OCI-LY1 (cell line): ENCODE results near the gene C19orf44.
A peak's percentile ranks its signal among the peaks of the same experiment; 100 is the strongest.

Experiments
- H2AFZ ChIP-seq: fragments of 200-600 bp; sonication (generic), shearing (Covaris generic); 2 replicates; pipeline ENCODE4 v1.6.0; 2014; ENCODE audit warnings: antibody characterized with exemption, mild to moderate bottlenecking, low read length
- H3F3A ChIP-seq: fragments of 200-600 bp; sonication (generic), shearing (Covaris generic); 2 replicates; pipeline ENCODE4 v1.6.0; 2014; ENCODE audit warnings: mild to moderate bottlenecking, antibody characterized with exemption, low read length, moderate library complexity; ENCODE audit not compliant: insufficient read depth
- H3K27ac ChIP-seq: fragments of 200-600 bp; sonication (generic); 2 replicates; pipeline ENCODE4 v1.5.1; 2014; ENCODE audit warnings: low read length, mixed run types, mild to moderate bottlenecking, low read depth; ENCODE audit not compliant: poor library complexity, severe bottlenecking
- H3K27me3 ChIP-seq: fragments of 200-600 bp; sonication (generic); 2 replicates; pipeline ENCODE4 v1.6.0; 2014; ENCODE audit warnings: antibody characterized with exemption, mild to moderate bottlenecking, low read length, moderate library complexity; ENCODE audit not compliant: insufficient read depth
- H3K36me3 ChIP-seq: fragments of 200-600 bp; sonication (generic); 2 replicates; pipeline ENCODE4 v1.6.1; 2014; ENCODE audit warnings: mild to moderate bottlenecking, antibody characterized with exemption, low read length, moderate library complexity, mixed read lengths; ENCODE audit not compliant: insufficient read depth
- H3K4me1 ChIP-seq: fragments of 200-600 bp; sonication (generic); 2 replicates; pipeline ENCODE4 v1.5.1; 2014; ENCODE audit warnings: mild to moderate bottlenecking, low read length, moderate library complexity; ENCODE audit not compliant: insufficient read depth, severe bottlenecking
- H3K4me2 ChIP-seq: fragments of 200-600 bp; sonication (generic), shearing (Covaris generic); 2 replicates; pipeline ENCODE4 v1.6.1; 2014; ENCODE audit warnings: low read length
- H3K4me3 ChIP-seq: fragments of 200-600 bp; sonication (generic); 2 replicates; pipeline ENCODE4 v1.5.1; 2014; ENCODE audit warnings: low read length, low read depth, mild to moderate bottlenecking, mixed read lengths; ENCODE audit not compliant: poor library complexity, severe bottlenecking
- H3K79me2 ChIP-seq: fragments of 200-600 bp; shearing (Covaris generic); 2 replicates; pipeline ENCODE4 v1.6.1; 2016; ENCODE audit warnings: mixed run types, low read length, mixed read lengths; ENCODE audit not compliant: insufficient read depth
- H3K9ac ChIP-seq: fragments of 200-600 bp; sonication (generic), shearing (Covaris generic); 2 replicates; pipeline ENCODE4 v1.6.1; 2014; ENCODE audit warnings: mild to moderate bottlenecking, low read length, mixed read lengths
- H3K9me2 ChIP-seq: fragments of 200-600 bp; sonication (generic), shearing (Covaris generic); 2 replicates; pipeline ENCODE4 v1.6.1; 2014; ENCODE audit warnings: low read depth, mild to moderate bottlenecking, low read length, mixed read lengths
- H3K9me3 ChIP-seq: fragments of 200-600 bp; shearing (Covaris generic); 2 replicates; pipeline ENCODE4 v1.6.1; 2014; ENCODE audit warnings: low read length, mixed read lengths
- H4K20me1 ChIP-seq: fragments of 200-600 bp; sonication (generic), shearing (Covaris generic); 2 replicates; pipeline ENCODE4 v1.6.0; 2016; ENCODE audit warnings: mild to moderate bottlenecking, low read length; ENCODE audit not compliant: insufficient read depth
- CTCF ChIP-seq: fragments of 200-600 bp; sonication (generic), shearing (Covaris generic); IDR thresholded peaks from 2 replicates; pipeline ENCODE4 v1.5.1; 2017; ENCODE audit warnings: mild to moderate bottlenecking, antibody characterized with exemption, low read length, moderate library complexity, mixed read lengths
- EZH2 ChIP-seq: fragments of 200-600 bp; sonication (generic), shearing (Covaris generic); IDR thresholded peaks from 2 replicates; pipeline ENCODE4 v1.8.0; 2017; ENCODE audit warnings: borderline replicate concordance, mixed run types, mild to moderate bottlenecking, antibody characterized with exemption, low read length, moderate library complexity, mixed read lengths

Gene C19orf44

GRCh38 chr19:16540948-16541347 is 44.8 kb downstream of the C19orf44 start:
- no peak overlapping the region for H3K27ac ChIP-seq
- H3K36me3 ChIP-seq = peaks cover 50% of the 10 kb centered on the region
- H3K4me3 ChIP-seq = peak overlapping the region; percentile 98

GRCh38 chr19:16541526-16542044 is 45.4 kb downstream of the C19orf44 start:
- H3K4me2 ChIP-seq = peak overlapping the region; percentile 99
- H3K4me1 ChIP-seq = peaks cover 37% of the 10 kb centered on the region
- peak overlapping the region; percentile 98 for H3K9ac ChIP-seq
- H3K27ac ChIP-seq = peak overlapping the region; percentile 11
- no peaks in the 10 kb centered on the region for H4K20me1 ChIP-seq
- peak overlapping the region; percentile 98 for H3K4me3 ChIP-seq
- TF ChIP-seq EZH2 (no peak), CTCF (no peak)
- H2AFZ ChIP-seq = no peak overlapping the region
- 0 out of 2 replicates have a peak, but pooled peaks cover 6% of the 10 kb centered on the region for H3F3A ChIP-seq
- H3K27me3 ChIP-seq = no peaks in the 10 kb centered on the region
- H3K79me2 ChIP-seq = peaks cover 63% of the 10 kb centered on the region
- H3K36me3 ChIP-seq = peaks cover 43% of the 10 kb centered on the region
- no peaks in the 10 kb centered on the region for H3K9me3 ChIP-seq
- no peaks in the 10 kb centered on the region for H3K9me2 ChIP-seq

More at GRCh38 chr19:16540948-16541347, 44.8 kb downstream of the C19orf44 start:
- H3K79me2 ChIP-seq = peaks cover 68% of the 10 kb centered on the region
- peaks cover 37% of the 10 kb centered on the region for H3K4me1 ChIP-seq
- no peaks in the 10 kb centered on the region for H3K27me3 ChIP-seq
- 0 out of 2 replicates have a peak, but pooled peaks cover 6% of the 10 kb centered on the region for H3F3A ChIP-seq
- no peaks in the 10 kb centered on the region for H3K9me2 ChIP-seq
- TF ChIP-seq CTCF = no peak
- no peak for TF ChIP-seq EZH2
- H3K9me3 ChIP-seq = no peaks in the 10 kb centered on the region
- H3K9ac ChIP-seq = peak overlapping the region; percentile 98
- H2AFZ ChIP-seq = no peak overlapping the region
- H3K4me2 ChIP-seq = peak overlapping the region; percentile 99
- H4K20me1 ChIP-seq = no peaks in the 10 kb centered on the region

GRCh38 chr19:16542045-16542909 is 46.1 kb downstream of the C19orf44 start, which contains the start of gene CHERP:
CHERP (minus strand) TSS chr19:16542437; CDS start chr19:16542378, 59 bp downstream.
- H2AFZ ChIP-seq = no peak within 1 kb of the TSS
- no peaks in the 10 kb centered on the region for H3K27me3 ChIP-seq
- H3K9me2 ChIP-seq = no peaks in the 10 kb centered on the region
- H3K4me3 ChIP-seq = peak within 1 kb of the TSS; percentile 98
- H3K27ac ChIP-seq = peak within 1 kb of the TSS; percentile 80
- H3K4me2 ChIP-seq = peak within 1 kb of the TSS; percentile 99
- H3K79me2 ChIP-seq = peaks cover 60% of the 10 kb centered on the region
- H3K9ac ChIP-seq = peak within 1 kb of the TSS; percentile 98
- H3F3A ChIP-seq = 0 out of 2 replicates have a peak, but pooled peaks cover 6% of the 10 kb centered on the region
- TF ChIP-seq CTCF = 0 out of 2 replicates have a peak, but pooled peaks have one; percentile 4
- no peak for TF ChIP-seq EZH2
- H4K20me1 ChIP-seq = no peaks in the 10 kb centered on the region
- no peaks in the 10 kb centered on the region for H3K9me3 ChIP-seq
- peaks cover 40% of the 10 kb centered on the region for H3K36me3 ChIP-seq
- peaks cover 37% of the 10 kb centered on the region for H3K4me1 ChIP-seq
